IMR-90 (cell line): ENCODE results near the gene PNPLA2.

Experiments used
- CTCF ChIP-seq: conservative IDR thresholded peaks from 2 replicates; pipeline ENCODE4 v1.5.1; 2012; ENCODE audit warnings: mild to moderate bottlenecking, low read depth, low read length, improper control_type of control experiment
- RCOR1 ChIP-seq: IDR thresholded peaks from 2 replicates; pipeline ENCODE4 v1.6.1; 2012; ENCODE audit warnings: mild to moderate bottlenecking, low read length, improper control_type of control experiment; ENCODE audit not compliant: insufficient replicate concordance
- SMC3 ChIP-seq: fragments of 150-350 bp; IDR thresholded peaks from 2 replicates; pipeline ENCODE4 v1.6.1; 2016; ENCODE audit warnings: low read depth, mild to moderate bottlenecking, antibody characterized with exemption, low read length, moderate library complexity

- TF ChIP-seq SMC3 (no peak), CTCF (no peak), RCOR1 (no peak)
Observed at GRCh38 chr11:837189-837989, 18.7 kb downstream of the PNPLA2 start.
